ENCODE results near the gene EPYC.

EPYC gene

DNA sequence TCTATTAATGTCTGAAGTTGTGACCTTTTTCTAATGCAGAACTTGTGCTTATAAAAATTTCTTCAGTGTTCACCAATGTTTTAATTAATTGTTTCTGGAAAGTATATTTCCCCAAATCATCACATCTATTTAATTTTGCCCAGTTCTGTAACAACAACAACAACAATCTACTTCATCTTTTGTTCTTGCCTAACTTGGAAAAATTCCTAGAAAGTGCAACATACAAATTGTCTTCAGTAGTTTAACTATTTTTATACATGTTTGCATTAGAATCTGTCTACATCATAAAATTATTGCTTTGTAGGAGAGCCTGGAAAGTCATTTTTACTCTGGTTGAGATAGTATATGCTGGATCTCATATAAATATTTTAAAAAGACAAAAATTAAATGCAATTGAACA is 88.3 kb downstream of the EPYC start:
- no peak for FAIRE-seq
- no peak for DNase-seq (ENCODE audit: insufficient read length, low spot score)

DNA sequence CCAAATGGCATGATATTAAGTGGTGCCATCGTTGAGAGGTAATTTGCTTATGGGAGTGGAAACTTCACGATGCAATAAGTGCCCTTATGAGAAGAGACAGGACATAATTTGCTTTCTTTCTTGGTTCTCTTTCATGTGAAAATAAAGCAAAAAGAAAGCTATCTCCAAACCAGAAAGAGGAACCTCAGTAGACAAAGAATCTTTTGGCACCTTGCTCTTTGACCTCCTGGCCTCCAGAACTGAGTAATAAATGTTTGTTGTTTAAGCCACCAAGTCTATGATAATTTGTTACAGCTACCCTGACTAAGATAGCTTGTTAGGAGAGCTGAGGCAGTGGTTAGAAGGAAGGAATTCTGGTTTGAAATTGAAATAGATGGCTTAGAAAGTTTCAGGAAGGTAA is 89.4 kb downstream of the EPYC start:
- FAIRE-seq = no peak
- DNase-seq (ENCODE audit: insufficient read length, low spot score) = no peak

Data from HTR-8/SVneo (cell line).